ENCODE data around the gene ZSWIM7.

ZSWIM7 gene

GRCh38 chr17:15978606-15979005, 20.9 kb downstream of the ZSWIM7 start:
- DNase-seq (ENCODE audit: low read depth), result no peak
- no peak for TF ChIP-seq CTCF (IDR thresholded peaks at IDR 0.05; ENCODE audit: low read depth, low read length, missing control alignments)
- no peak overlapping the region for H3K4me3 ChIP-seq (ENCODE audit: low read depth, low read length)

- DNase-seq (ENCODE audit: low read depth), result no peak
- no peak overlapping the region for H3K4me3 ChIP-seq (ENCODE audit: low read depth, low read length)
- no peak for TF ChIP-seq CTCF (IDR thresholded peaks at IDR 0.05; ENCODE audit: low read depth, low read length, missing control alignments)
Observed at GRCh38 chr17:15977894-15978293, 21.6 kb downstream of the ZSWIM7 start.

- TF ChIP-seq CTCF (IDR thresholded peaks at IDR 0.05; ENCODE audit: low read depth, low read length, missing control alignments), result no peak
- no peak overlapping the region for H3K4me3 ChIP-seq (ENCODE audit: low read depth, low read length)
- DNase-seq (ENCODE audit: low read depth), result no peak
Observed at GRCh38 chr17:15973834-15974233, 25.7 kb downstream of the ZSWIM7 start.

- no peak overlapping the region for H3K4me3 ChIP-seq (ENCODE audit: low read depth, low read length)
- DNase-seq (ENCODE audit: low read depth), result no peak
- no peak for TF ChIP-seq CTCF (IDR thresholded peaks at IDR 0.05; ENCODE audit: low read depth, low read length, missing control alignments)
Observed at GRCh38 chr17:15973016-15973415, 26.5 kb downstream of the ZSWIM7 start.

GRCh38 chr17:15972497-15972951, 27.0 kb downstream of the ZSWIM7 start:
- TF ChIP-seq CTCF (IDR thresholded peaks at IDR 0.05; ENCODE audit: low read depth, low read length, missing control alignments), result no peak
- DNase-seq (ENCODE audit: low read depth), result no peak
- H3K4me3 ChIP-seq (ENCODE audit: low read depth, low read length), result no peak overlapping the region

- DNase-seq (ENCODE audit: low read depth), result no peak
- TF ChIP-seq CTCF (IDR thresholded peaks at IDR 0.05; ENCODE audit: low read depth, low read length, missing control alignments), result no peak
- H3K4me3 ChIP-seq (ENCODE audit: low read depth, low read length), result no peak overlapping the region
Observed at GRCh38 chr17:15971882-15972281, 27.6 kb downstream of the ZSWIM7 start.

- DNase-seq (ENCODE audit: low read depth), result no peak
- TF ChIP-seq CTCF (IDR thresholded peaks at IDR 0.05; ENCODE audit: low read depth, low read length, missing control alignments), result no peak
Observed at GRCh38 chr17:15971098-15971678, 28.3 kb downstream of the ZSWIM7 start.

More at GRCh38 chr17:15971098-15971678, 28.3 kb downstream of the ZSWIM7 start:
- no peak overlapping the region for H3K4me3 ChIP-seq (ENCODE audit: low read depth, low read length)
